ENCODE results near the gene GRB10.
"Not testable (repeated sequence)": the region's sequence is repeated elsewhere in the genome, so short reads cannot be mapped to it uniquely, and the experiment has no call there.

GRB10 gene

DNA sequence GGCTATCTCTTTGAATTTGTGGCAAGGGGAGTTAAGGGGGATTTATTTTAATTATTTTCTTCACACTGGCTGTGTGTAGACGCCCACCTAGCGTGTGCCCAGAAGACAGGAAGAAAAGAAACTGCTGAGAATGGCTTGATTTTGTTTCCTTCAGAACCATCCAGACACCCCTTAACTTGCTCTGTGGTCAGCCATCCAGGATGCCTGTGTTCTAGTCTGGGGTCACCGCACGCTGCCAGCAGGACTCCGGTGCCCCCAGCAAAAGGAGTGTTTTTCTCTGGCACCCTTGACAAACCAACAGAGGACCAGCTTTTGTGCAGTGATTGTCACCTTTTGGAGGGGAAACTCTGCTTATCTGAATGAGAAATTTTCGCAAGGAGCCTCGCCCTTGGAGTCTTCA is 222.8 kb downstream of the GRB10 start:
- H3K36me3 ChIP-seq (ENCODE audit: insufficient read depth, low read length), result no peaks in the 10 kb centered on the region
- H3K4me1 ChIP-seq (ENCODE audit: insufficient read depth, low read length), result no peaks in the 10 kb centered on the region
- H3K9ac ChIP-seq (ENCODE audit: low read depth, low read length), result no peak overlapping the region
- no peaks in the 10 kb centered on the region for H3K9me3 ChIP-seq (ENCODE audit: control insufficient read depth, insufficient read depth, low read length)

DNA sequence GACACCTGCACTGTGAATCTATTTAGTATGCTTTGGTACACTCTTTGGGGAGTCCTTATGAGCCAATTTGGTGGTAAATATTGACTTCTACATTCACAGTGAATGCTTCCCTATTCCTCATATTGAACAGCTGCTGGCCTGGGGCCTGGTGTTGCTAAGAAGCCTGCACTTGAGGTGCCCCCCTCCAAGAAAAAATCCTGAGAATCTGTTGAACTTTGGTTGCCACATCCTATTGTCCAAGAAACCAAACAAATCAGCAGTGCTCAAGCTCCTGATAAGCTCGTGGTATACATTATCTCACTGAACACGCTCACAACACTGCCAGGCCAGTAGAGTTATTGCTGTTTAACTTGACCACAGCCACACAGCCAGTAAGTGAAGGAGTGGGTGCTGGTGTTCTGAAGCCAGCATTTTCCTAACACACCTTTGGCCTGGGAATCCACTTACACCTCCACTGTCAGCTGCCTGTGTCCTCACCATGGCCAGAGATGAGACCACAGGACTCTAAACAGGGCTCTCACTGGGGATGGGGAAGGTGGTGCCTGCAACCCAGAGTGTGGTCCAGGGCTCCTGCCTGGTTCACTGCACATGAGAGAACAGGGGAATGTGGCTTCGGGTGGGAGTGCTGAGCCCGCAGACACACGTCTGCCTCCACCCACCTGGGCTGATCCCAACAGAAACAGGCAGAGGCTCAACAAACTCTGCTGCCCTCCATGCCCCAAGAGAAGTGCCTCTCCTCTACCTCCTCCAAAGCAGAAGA is 224.2 kb downstream of the GRB10 start:
- Histone ChIP-seq H3K9ac (ENCODE audit: low read depth, low read length) (no peak overlapping the region), H3K9me3 (ENCODE audit: control insufficient read depth, insufficient read depth, low read length) (no peaks in the 10 kb centered on the region), H3K4me1 (ENCODE audit: insufficient read depth, low read length) (no peaks in the 10 kb centered on the region)

DNA sequence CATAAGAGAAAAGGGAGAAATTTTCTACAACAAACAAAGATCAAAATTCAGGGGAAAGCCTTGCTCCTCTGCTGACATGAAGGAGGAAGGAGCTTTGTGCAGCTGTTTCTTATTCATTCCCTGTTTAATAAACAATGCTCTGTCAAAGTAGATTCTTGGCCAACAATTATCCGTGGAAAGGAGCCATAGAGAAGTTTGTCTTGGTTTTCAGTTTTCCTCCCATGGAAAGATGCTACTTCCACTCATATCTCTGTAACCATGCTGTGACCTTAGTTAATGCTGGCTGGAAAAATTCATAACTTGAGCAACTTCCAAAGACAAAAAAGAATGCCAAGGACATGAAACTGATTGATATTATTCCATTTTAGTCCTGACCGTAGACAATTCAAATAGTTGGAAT is 225.6 kb downstream of the GRB10 start:
- Histone ChIP-seq H3K36me3 (ENCODE audit: insufficient read depth, low read length) (no peaks in the 10 kb centered on the region), H3K4me1 (ENCODE audit: insufficient read depth, low read length) (no peaks in the 10 kb centered on the region), H3K9ac (ENCODE audit: low read depth, low read length) (no peak overlapping the region), H3K9me3 (ENCODE audit: control insufficient read depth, insufficient read depth, low read length) (no peaks in the 10 kb centered on the region)

More for the DNA sequence above, 224.2 kb downstream of the GRB10 start:
- H3K36me3 ChIP-seq (ENCODE audit: insufficient read depth, low read length), result no peaks in the 10 kb centered on the region

DNA sequence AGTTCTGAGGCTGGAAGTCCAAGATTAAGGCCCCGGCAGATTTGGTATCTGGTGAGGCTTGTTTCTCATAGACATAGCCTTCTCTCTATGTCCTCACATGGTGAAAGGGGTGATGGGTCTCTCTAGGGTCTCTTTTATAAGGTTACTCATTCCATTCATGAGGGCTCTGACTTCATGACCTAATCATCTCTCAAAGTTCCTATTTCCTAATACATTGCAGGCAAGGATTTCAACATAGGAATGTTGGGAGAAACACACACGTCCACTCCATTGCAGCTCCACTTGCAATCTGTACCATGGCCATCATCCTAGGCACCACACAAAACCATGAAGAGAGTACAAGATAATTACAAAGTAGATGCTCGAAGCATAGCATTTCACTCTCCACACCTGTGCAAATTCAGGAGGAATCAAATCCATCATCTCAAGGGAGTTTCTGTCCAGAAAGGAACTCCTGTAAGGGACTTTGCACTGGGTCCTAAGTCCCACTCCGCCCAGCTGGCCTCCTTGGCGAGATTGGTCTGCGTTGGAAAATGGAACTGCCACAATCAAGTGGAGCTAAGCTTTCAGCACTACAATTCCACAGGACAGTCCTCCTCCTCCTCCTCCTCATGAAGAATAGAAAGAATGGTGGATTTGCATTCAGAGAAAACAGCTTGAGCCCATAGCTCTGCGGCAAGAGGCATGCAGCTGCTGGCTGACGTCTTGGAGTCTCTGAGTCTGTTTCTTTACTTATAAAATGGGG is 226.3 kb downstream of the GRB10 start:
- no peaks in the 10 kb centered on the region for H3K4me1 ChIP-seq (ENCODE audit: insufficient read depth, low read length)
- H3K9me3 ChIP-seq (ENCODE audit: control insufficient read depth, insufficient read depth, low read length), result no peaks in the 10 kb centered on the region
- no peaks in the 10 kb centered on the region for H3K36me3 ChIP-seq (ENCODE audit: insufficient read depth, low read length)
- no peak overlapping the region for H3K9ac ChIP-seq (ENCODE audit: low read depth, low read length)

DNA sequence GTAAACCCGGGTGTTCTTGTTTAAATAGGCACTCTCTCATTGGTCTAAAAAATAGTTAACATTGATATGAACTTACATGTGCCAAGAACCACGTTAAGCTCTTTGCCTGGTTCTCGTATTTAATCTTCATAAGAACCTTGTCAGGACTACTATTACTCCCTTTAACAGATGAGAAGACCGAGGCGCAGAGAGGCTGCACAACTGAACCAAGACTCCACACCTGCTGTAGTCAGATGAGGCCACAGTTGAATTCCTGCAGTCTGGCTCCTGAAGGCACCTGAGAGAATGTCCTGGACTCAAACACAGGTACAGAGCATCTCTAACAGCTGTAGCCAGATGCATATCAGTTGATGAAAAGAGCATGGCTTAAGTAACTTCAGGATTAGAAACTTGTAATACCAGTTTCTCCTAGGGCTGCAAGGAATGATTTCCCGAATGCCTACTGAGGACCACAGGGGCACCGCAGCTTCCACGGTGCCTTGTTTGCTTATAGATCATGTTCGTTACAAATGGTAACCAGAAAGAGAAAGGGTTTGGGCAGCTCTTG is 227.0 kb downstream of the GRB10 start:
- Histone ChIP-seq H3K36me3 (ENCODE audit: insufficient read depth, low read length) (no peaks in the 10 kb centered on the region), H3K4me1 (ENCODE audit: insufficient read depth, low read length) (no peaks in the 10 kb centered on the region), H3K9ac (ENCODE audit: low read depth, low read length) (no peak overlapping the region), H3K9me3 (ENCODE audit: control insufficient read depth, insufficient read depth, low read length) (no peaks in the 10 kb centered on the region)

DNA sequence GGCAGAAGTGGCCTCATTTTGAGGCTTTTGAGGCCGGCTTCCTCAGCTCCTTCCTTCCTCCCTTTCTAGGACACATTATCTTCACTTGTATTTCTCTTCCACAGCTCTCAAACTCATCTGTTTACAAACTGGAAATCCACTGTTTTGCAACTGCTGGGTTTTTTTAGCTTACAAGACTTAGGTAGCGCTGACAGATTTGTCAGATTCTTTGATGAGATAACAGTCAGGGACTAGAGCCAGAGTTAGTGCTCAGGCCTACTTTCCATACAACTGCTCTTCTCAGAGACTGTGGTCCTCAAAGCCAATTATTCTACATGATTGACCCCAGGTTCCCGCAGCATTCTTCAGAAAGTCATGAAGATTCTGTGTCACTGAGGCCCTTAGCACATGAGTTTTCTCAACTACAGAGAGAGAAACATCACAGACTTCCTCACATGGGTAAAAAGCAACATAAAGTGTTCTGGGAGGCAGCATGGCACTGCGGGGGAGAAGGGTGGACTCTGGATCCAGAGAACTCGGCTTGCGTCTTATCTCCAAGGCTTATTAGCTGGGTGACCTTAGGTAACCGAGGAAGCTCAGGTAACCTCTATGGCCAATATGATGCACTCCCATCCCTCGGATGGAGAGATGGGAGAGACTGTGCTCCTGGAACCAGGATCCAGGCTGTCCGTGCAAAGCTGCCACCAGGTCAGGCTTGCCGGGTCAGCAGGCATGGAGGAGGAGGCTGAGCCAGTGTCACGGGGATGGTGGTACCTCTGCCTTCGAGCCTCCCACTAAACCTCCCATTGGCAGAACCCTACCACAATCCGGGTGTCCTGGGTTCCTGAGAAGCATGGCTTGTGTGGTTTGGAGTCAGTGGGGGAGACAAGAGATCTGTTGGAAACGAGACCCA is 228.0 kb downstream of the GRB10 start:
- no peaks in the 10 kb centered on the region for H3K36me3 ChIP-seq (ENCODE audit: insufficient read depth, low read length)
- no peak overlapping the region for H3K9ac ChIP-seq (ENCODE audit: low read depth, low read length)
- H3K4me1 ChIP-seq (ENCODE audit: insufficient read depth, low read length), result no peaks in the 10 kb centered on the region
- H3K9me3 ChIP-seq (ENCODE audit: control insufficient read depth, insufficient read depth, low read length), result no peaks in the 10 kb centered on the region

DNA sequence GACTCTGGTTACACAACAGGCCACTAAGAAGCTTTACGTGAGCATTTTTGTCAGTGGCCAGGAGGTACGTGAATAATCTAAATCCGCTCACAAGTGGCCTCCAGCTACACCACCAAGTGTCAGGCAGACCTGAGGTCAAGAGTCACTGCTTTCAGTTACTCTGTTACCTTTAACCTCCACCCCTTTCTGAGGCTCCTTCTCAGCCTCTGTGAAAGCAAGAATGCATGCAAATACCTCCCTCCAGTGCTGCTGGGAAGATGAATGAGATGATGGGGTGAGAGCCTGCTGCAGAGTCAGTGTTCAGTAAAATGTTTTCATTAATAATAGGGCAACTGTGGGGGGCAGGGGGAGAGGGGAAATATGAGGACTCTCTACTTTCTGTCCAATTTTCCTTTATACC is 228.7 kb downstream of the GRB10 start:
- H3K4me1 ChIP-seq (ENCODE audit: insufficient read depth, low read length), result no peaks in the 10 kb centered on the region
- no peak overlapping the region for H3K9ac ChIP-seq (ENCODE audit: low read depth, low read length)
- no peaks in the 10 kb centered on the region for H3K36me3 ChIP-seq (ENCODE audit: insufficient read depth, low read length)
- H3K9me3 ChIP-seq (ENCODE audit: control insufficient read depth, insufficient read depth, low read length), result no peaks in the 10 kb centered on the region

DNA sequence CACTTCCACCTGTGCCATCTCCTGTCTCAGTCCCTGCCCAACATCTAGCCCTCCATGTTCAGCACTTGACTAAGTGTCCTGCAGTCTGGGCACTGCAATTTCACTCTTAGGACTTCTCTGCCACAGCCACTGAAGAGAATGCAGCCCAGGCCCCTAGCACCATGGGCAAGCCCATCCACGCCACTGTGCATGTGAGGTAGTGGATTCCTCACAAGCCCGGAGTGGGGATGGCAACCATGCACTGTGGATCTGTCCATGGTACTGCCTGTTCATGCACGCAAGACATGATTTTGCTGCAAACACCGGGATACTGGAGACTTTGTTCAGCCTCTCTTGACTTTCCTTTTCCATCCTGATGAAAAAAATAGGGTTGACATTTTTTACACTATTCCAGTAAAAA is 229.8 kb downstream of the GRB10 start:
- H3K36me3 ChIP-seq (ENCODE audit: insufficient read depth, low read length), result no peaks in the 10 kb centered on the region
- no peaks in the 10 kb centered on the region for H3K4me1 ChIP-seq (ENCODE audit: insufficient read depth, low read length)
- no peaks in the 10 kb centered on the region for H3K9me3 ChIP-seq (ENCODE audit: control insufficient read depth, insufficient read depth, low read length)

DNA sequence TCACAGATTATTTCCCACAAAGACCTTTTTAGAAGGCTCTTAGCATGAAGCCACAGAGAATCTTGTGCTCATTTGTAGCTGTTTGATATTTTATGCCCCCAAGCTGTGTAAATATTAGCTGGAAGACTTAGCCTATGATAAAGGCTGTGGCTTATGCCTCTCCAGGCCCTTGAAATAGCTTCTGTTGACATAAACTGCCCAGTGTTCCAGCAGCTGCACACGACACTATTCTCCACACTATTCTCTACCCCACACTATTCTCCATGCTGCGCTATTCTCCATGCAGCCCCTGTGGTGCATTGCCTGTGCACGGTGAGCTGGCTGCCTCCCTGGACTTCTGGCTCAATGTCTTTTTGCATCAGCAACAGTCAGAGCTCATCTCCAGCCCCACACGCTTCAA is 230.6 kb downstream of the GRB10 start:
- no peaks in the 10 kb centered on the region for H3K4me1 ChIP-seq (ENCODE audit: insufficient read depth, low read length)
- no peaks in the 10 kb centered on the region for H3K9me3 ChIP-seq (ENCODE audit: control insufficient read depth, insufficient read depth, low read length)
- H3K36me3 ChIP-seq (ENCODE audit: insufficient read depth, low read length), result no peaks in the 10 kb centered on the region
- no peak overlapping the region for H3K9ac ChIP-seq (ENCODE audit: low read depth, low read length)

More for the DNA sequence above, 229.8 kb downstream of the GRB10 start:
- H3K9ac ChIP-seq (ENCODE audit: low read depth, low read length), result no peak overlapping the region

DNA sequence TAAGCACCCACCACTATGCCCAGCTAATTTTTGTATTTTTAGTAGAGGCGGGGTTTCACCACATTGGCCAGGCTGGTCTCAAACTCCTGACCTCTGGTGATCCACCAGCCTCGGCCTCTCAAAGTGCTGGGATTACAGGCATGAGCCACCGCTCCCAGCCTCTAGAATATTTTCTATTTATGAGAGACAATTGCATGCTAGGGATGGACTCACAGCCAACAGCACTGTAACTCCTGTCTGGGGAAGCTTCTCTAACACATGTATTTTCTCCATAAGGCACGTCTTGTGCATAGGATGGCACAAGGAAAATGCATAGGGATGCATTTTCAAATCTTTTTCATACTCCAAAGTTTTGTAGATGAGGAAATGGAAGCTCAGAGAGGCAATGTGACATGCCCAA is 237.1 kb downstream of the GRB10 start:
- H3K36me3 ChIP-seq (ENCODE audit: insufficient read depth, low read length); H3K4me1 ChIP-seq (ENCODE audit: insufficient read depth, low read length); H3K9ac ChIP-seq (ENCODE audit: low read depth, low read length); H3K9me3 ChIP-seq (ENCODE audit: control insufficient read depth, insufficient read depth, low read length): not testable (repeated sequence)

DNA sequence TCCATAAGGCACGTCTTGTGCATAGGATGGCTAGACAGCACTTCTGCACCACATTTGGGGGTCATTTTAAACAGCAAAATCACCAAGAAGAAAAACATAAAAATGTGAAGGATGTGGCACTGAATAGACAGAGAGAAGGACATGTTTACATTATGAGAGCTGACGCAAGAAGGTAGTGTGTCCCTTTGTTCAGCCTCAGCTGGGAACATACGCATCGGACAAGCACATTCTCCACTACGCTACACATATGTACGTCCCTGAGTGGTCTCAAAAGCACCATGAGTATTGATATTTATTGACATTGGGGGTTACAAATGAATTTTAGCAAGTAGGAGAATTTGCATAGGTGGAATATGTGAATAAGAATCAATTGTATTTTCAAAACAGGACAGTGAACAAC is 237.7 kb downstream of the GRB10 start:
- H3K36me3 ChIP-seq (ENCODE audit: insufficient read depth, low read length), result no peaks in the 10 kb centered on the region
- no peak overlapping the region for H3K9ac ChIP-seq (ENCODE audit: low read depth, low read length)
- no peaks in the 10 kb centered on the region for H3K9me3 ChIP-seq (ENCODE audit: control insufficient read depth, insufficient read depth, low read length)
- H3K4me1 ChIP-seq (ENCODE audit: insufficient read depth, low read length), result no peaks in the 10 kb centered on the region

DNA sequence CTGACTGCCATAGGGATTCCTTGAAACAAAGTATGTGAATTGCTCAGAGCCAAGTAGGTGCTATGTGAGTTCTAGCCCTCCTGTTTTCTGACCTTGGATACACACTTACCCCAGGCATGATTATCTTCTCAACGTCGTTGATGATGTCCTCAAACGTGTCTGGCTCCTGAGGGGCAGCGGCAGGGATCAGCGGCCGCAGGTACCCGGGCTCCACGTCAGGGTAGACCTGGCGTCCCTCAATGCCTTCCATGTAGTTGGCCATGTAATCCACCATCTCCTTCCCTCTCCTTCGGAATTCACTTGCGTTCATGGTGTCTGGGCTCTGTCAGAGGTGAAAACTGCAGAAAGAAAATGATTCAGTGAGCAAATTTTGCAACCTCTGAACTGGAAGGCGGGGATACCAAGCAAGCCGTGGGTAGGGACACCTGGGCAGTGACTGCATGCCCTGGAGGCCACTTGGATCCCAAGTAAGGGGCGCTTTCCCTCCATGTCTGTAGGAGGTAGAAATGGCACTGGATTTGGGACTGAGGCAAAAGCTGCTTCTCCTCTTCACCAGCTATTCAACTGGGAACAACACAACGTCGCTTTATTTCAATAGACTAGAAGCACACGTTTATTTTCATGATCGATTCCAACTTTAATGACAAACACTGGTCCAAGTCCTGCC is 238.8 kb downstream of the GRB10 start:
- Histone ChIP-seq H3K9ac (ENCODE audit: low read depth, low read length) (no peak overlapping the region), H3K4me1 (ENCODE audit: insufficient read depth, low read length) (no peaks in the 10 kb centered on the region), H3K9me3 (ENCODE audit: control insufficient read depth, insufficient read depth, low read length) (no peaks in the 10 kb centered on the region), H3K36me3 (ENCODE audit: insufficient read depth, low read length) (no peaks in the 10 kb centered on the region)

DNA sequence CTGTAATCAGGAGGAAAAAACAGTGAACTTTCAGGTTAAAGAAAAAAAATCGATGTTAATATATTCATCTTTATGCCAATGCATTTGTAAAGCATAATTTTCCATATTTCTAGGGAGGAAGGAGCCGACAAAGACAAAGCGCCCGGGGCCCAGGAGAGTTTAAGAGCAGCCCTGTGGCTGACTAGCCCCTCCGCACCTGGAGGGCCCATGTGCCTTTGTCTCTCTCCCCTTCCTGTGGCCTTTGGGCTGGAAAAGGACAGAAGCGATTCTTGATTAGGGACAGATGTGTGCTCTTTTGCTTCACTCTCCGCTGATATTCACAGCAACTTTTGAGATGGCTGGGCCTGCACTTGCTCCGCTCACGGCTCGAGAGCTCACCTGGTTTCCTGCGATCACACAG is 240.6 kb downstream of the GRB10 start:
- Histone ChIP-seq H3K4me1 (ENCODE audit: insufficient read depth, low read length) (no peaks in the 10 kb centered on the region), H3K9me3 (ENCODE audit: control insufficient read depth, insufficient read depth, low read length) (no peaks in the 10 kb centered on the region), H3K36me3 (ENCODE audit: insufficient read depth, low read length) (no peaks in the 10 kb centered on the region), H3K9ac (ENCODE audit: low read depth, low read length) (no peak overlapping the region)

Measured in ES-I3 (cell line).